SU-DHL-6 (cell line): ENCODE measurements around the gene KIF2A.
A peak's percentile ranks its signal among the peaks of the same experiment; 100 is the strongest.

ENCODE experiments used
- H2AFZ ChIP-seq: fragments of 200-600 bp; sonication (generic); 2 replicates; pipeline ENCODE4 v1.6.1; 2014; ENCODE audit warnings: low read depth, mild to moderate bottlenecking, moderate library complexity, mixed read lengths, antibody characterized with exemption, low read length; ENCODE audit not compliant: severe bottlenecking
- H3F3A ChIP-seq: fragments of 200-600 bp; shearing (Covaris generic); 2 replicates; pipeline ENCODE4 v1.6.0; 2016; ENCODE audit warnings: antibody characterized with exemption, mild to moderate bottlenecking; ENCODE audit not compliant: insufficient read depth
- H3K27ac ChIP-seq: fragments of 200-600 bp; sonication (generic); 2 replicates; pipeline ENCODE4 v1.5.1; 2016; ENCODE audit warnings: low read depth, mild to moderate bottlenecking, low read length, moderate library complexity, mixed read lengths
- H3K27me3 ChIP-seq: fragments of 200-600 bp; sonication (generic), shearing (Covaris generic); 2 replicates; pipeline ENCODE4 v1.6.0; 2014; ENCODE audit warnings: mild to moderate bottlenecking, low read length
- H3K36me3 ChIP-seq: fragments of 200-600 bp; sonication (generic); 2 replicates; pipeline ENCODE4 v1.6.1; 2014; ENCODE audit warnings: mild to moderate bottlenecking, low read length, mixed read lengths
- H3K4me2 ChIP-seq: fragments of 300-600, 200-600 bp; shearing (Covaris generic), sonication (generic); 2 replicates; pipeline ENCODE4 v1.6.0; 2014; ENCODE audit warnings: low read length, low read depth, mild to moderate bottlenecking; ENCODE audit not compliant: poor library complexity, severe bottlenecking
- H3K4me3 ChIP-seq: fragments of 200-600 bp; sonication (generic); 2 replicates; pipeline ENCODE4 v1.5.1; 2014; ENCODE audit warnings: antibody characterized with exemption, low read length, mild to moderate bottlenecking, mixed read lengths; ENCODE audit not compliant: insufficient read depth, poor library complexity, severe bottlenecking
- H3K79me2 ChIP-seq: fragments of 200-600 bp; sonication (generic); 2 replicates; pipeline ENCODE4 v1.6.1; 2014; ENCODE audit warnings: mild to moderate bottlenecking, low read length, moderate library complexity; ENCODE audit not compliant: insufficient read depth
- H3K9ac ChIP-seq: fragments of 200-600 bp; sonication (generic); 2 replicates; pipeline ENCODE4 v1.7.0; 2014; ENCODE audit warnings: mild to moderate bottlenecking, low read length
- H3K9me2 ChIP-seq: fragments of 200-600 bp; sonication (generic); replicated peaks from 2 replicates; pipeline ENCODE4 v1.6.1; 2014; ENCODE audit warnings: low read length; ENCODE audit not compliant: insufficient read depth
- H3K9me3 ChIP-seq: fragments of 200-600 bp; sonication (generic); 2 replicates; pipeline ENCODE4 v1.6.1; 2014; ENCODE audit warnings: low read length, mixed read lengths; ENCODE audit not compliant: insufficient read depth
- H4K20me1 ChIP-seq: fragments of 200-600 bp; sonication (generic); 2 replicates; pipeline ENCODE4 v1.6.1; 2014; ENCODE audit warnings: low read depth, mild to moderate bottlenecking, antibody characterized with exemption, low read length, moderate library complexity, mixed read lengths
- CTCF ChIP-seq: fragments of 200-600 bp; sonication (generic); IDR thresholded peaks from one replicate; pipeline ENCODE4 v1.5.1; 2017; ENCODE audit warnings: antibody characterized with exemption, mild to moderate bottlenecking, low read length, moderate library complexity; ENCODE audit not compliant: insufficient read depth, poor library complexity, severe bottlenecking
- EZH2phosphoT487 ChIP-seq: fragments of 200-600 bp; sonication (generic), shearing (Covaris generic); conservative IDR thresholded peaks from 2 replicates; pipeline ENCODE4 v1.6.1; 2018; ENCODE audit warnings: mild to moderate bottlenecking, antibody characterized with exemption, low read length, moderate library complexity, mixed read lengths

The KIF2A gene

GRCh38 chr5:62328772-62329491, 22.9 kb downstream of the KIF2A start:
- H3K4me2 ChIP-seq = peak overlapping the region; percentile 5
- TF ChIP-seq CTCF (no peak), EZH2phosphoT487 (no peak)
- H3K36me3 ChIP-seq = no peaks in the 10 kb centered on the region
- H2AFZ ChIP-seq = no peak overlapping the region
- no peaks in the 10 kb centered on the region for H3K27me3 ChIP-seq
- peaks cover 97% of the 10 kb centered on the region for H3K79me2 ChIP-seq
- no peaks in the 10 kb centered on the region for H3K9me2 ChIP-seq
- H3K27ac ChIP-seq = no peak overlapping the region
- peaks cover 24% of the 10 kb centered on the region for H4K20me1 ChIP-seq
- H3K4me3 ChIP-seq = no peak overlapping the region
- H3K9ac ChIP-seq = no peak overlapping the region
- H3F3A ChIP-seq = peaks cover 6% of the 10 kb centered on the region; the same call in 1 of the 2 replicates
- H3K9me3 ChIP-seq = no peaks in the 10 kb centered on the region

GRCh38 chr5:62330302-62330701, 24.3 kb downstream of the KIF2A start:
- no peak overlapping the region for H2AFZ ChIP-seq
- H3K4me2 ChIP-seq = peak overlapping the region; percentile 18
- no peaks in the 10 kb centered on the region for H3K9me3 ChIP-seq
- H3K9ac ChIP-seq = no peak overlapping the region
- peaks cover 6% of the 10 kb centered on the region; the same call in 1 of the 2 replicates for H3F3A ChIP-seq
- no peak for TF ChIP-seq CTCF
- TF ChIP-seq EZH2phosphoT487 = no peak
- no peak overlapping the region for H3K27ac ChIP-seq
- H3K9me2 ChIP-seq = no peaks in the 10 kb centered on the region
- H4K20me1 ChIP-seq = peaks cover 25% of the 10 kb centered on the region
- peaks cover 99% of the 10 kb centered on the region for H3K79me2 ChIP-seq
- H3K4me3 ChIP-seq = no peak overlapping the region
- no peaks in the 10 kb centered on the region for H3K27me3 ChIP-seq
- H3K36me3 ChIP-seq = no peaks in the 10 kb centered on the region

GRCh38 chr5:62331921-62332320, 25.9 kb downstream of the KIF2A start:
- Histone ChIP-seq H3K9ac (no peak overlapping the region), H2AFZ (no peak overlapping the region), H3F3A (peaks cover 6% of the 10 kb centered on the region; the same call in 1 of the 2 replicates), H3K4me3 (no peak overlapping the region), H3K9me2 (no peaks in the 10 kb centered on the region), H3K27ac (no peak overlapping the region), H3K27me3 (no peaks in the 10 kb centered on the region), H3K36me3 (no peaks in the 10 kb centered on the region), H4K20me1 (peaks cover 26% of the 10 kb centered on the region), H3K9me3 (no peaks in the 10 kb centered on the region), H3K79me2 (peaks cover 98% of the 10 kb centered on the region), H3K4me2 (peak overlapping the region; percentile 18)
- TF ChIP-seq EZH2phosphoT487 = no peak
- TF ChIP-seq CTCF = no peak
